HG03060 (cell line): ENCODE data around the gene SCFD2.

Experiments used
- ATAC-seq: cut with Tn5 transposase; IDR thresholded peaks from one replicate; pipeline ENCODE4 v1.9.1; 2021; ENCODE audit warnings: low read depth, moderate number of reproducible peaks; ENCODE audit not compliant: unreplicated experiment

The SCFD2 gene

GRCh38 chr4:52968691-52969090, 397.2 kb downstream of the SCFD2 start:
- ATAC-seq, result no peak

- no peak for ATAC-seq
Measured at GRCh38 chr4:52968241-52968640, 397.6 kb downstream of the SCFD2 start.

GRCh38 chr4:52966781-52967180, 399.1 kb downstream of the SCFD2 start:
- ATAC-seq, result no peak

GRCh38 chr4:52966172-52966571, 399.7 kb downstream of the SCFD2 start:
- ATAC-seq, result no peak

GRCh38 chr4:52964561-52965101, 401.2 kb downstream of the SCFD2 start:
- ATAC-seq, result no peak

- no peak for ATAC-seq
Measured at GRCh38 chr4:52964011-52964410, 401.9 kb downstream of the SCFD2 start.

- ATAC-seq, result no peak
Measured at GRCh38 chr4:52962721-52963120, 403.1 kb downstream of the SCFD2 start.

GRCh38 chr4:52961666-52962412, 404.0 kb downstream of the SCFD2 start:
- no peak for ATAC-seq

- no peak for ATAC-seq
Measured at GRCh38 chr4:52959541-52959940, 406.3 kb downstream of the SCFD2 start.

- no peak for ATAC-seq
Measured at GRCh38 chr4:52957835-52958631, 407.8 kb downstream of the SCFD2 start.

GRCh38 chr4:52957220-52957686, 408.6 kb downstream of the SCFD2 start:
- no peak for ATAC-seq

- ATAC-seq, result no peak
Measured at GRCh38 chr4:52956691-52957090, 409.2 kb downstream of the SCFD2 start.

GRCh38 chr4:52954560-52955170, 411.2 kb downstream of the SCFD2 start:
- no peak for ATAC-seq

GRCh38 chr4:52952540-52952939, 413.3 kb downstream of the SCFD2 start:
- ATAC-seq, result no peak

- no peak for ATAC-seq
Measured at GRCh38 chr4:52951016-52951415, 414.8 kb downstream of the SCFD2 start.

GRCh38 chr4:52950226-52950625, 415.6 kb downstream of the SCFD2 start:
- no peak for ATAC-seq

GRCh38 chr4:52949336-52949735, 416.5 kb downstream of the SCFD2 start:
- no peak for ATAC-seq

GRCh38 chr4:52948057-52948423, 417.8 kb downstream of the SCFD2 start:
- no peak for ATAC-seq

GRCh38 chr4:52947401-52948056, 418.3 kb downstream of the SCFD2 start:
- no peak for ATAC-seq

GRCh38 chr4:52946855-52947254, 419.0 kb downstream of the SCFD2 start:
- no peak for ATAC-seq

- ATAC-seq, result no peak
Measured at GRCh38 chr4:52945982-52946381, 419.9 kb downstream of the SCFD2 start.
